GM18861 (cell line): ENCODE data around the gene PRKCE.

Experiments used
- ATAC-seq: cut with Tn5 transposase; IDR thresholded peaks from one replicate; pipeline ENCODE4 v1.9.1; 2021; ENCODE audit not compliant: unreplicated experiment

The PRKCE gene

GRCh38 chr2:45802499-45803138 lies 151.1 kb downstream of the PRKCE start:
- ATAC-seq: no peak

GRCh38 chr2:45804987-45805755 lies 153.7 kb downstream of the PRKCE start:
- ATAC-seq: no peak

DNA sequence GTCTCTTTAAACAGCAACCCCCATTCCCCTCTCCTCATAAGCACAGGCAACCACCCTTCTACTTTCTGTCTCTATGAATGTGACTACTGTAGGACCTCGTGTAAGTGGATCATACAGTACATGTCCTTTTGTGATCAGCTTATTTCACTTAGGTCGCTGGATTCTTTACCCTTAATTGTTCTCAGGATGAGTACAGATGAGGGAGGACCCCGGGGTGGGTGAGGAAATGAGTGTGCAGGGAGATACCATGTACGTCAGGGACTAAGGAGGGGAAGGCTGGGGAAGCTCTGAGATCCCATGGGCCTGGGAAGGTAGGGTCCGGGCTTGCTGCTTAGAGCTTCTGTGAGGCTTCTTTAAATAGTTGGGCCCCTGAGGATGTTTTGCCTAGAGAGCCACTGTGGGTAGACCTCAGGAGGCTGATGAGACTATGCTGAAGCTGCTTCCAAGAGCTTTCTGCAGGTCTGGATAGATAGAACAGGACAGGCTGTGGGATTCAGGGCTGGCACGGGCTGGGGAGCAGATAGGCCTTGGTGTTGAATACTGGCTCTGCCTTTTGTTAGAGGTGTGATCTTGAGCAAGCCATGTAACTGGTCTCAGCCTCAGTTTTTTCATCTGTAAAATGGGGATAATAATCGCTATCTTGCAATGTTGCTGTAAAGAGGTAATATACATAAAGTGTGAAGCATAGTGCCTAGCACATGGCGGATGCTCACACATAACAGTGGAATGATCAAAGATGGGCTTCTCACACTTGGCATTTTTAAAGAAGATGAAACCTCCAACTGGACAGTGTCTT lies 155.3 kb downstream of the PRKCE start:
- no peak for ATAC-seq

- ATAC-seq: no peak
These were observed 156.9 kb downstream of the PRKCE start for GRCh38 chr2:45808294-45808800.

DNA sequence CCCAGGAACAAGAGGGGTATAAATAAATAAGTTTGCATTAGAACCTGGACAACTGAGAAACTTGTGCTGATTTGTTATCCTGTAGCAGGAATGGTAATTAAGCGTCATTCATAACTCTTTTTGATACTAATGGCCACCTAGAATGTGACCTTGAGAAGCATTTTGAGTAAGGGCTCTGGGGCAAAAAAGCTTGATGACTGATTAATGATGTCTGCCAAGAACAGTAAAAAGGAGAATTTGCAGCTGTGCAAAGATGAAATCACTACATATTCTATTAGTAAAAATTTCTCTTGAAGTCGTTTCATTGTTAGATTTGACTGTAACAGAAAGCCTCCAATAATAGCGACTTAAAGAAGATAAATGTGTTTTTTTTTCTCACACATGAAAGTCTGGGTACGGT lies 157.7 kb downstream of the PRKCE start:
- ATAC-seq: no peak

DNA sequence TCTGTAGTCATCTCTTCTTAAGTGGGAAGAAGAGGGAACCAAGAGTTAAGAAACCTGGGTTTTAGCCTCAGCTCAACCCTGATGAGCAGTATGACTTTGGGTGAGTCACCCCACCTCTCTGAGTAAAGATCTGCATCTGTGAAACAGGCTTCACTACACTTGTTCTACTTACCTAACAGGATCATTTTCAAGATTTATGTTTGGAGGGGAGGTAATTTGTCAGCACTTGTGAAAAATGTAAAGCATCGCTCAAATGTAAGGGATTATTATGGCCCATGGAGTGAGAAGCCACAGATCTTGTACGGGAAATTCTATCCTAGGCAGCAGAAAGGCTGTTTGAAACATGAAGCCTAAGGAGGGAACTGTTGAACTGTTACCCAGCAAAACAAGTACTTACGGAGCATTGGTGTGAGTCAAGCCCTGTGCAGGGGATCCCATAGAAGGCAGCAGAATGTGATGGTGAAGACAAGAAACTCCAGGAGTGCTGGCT lies 160.6 kb downstream of the PRKCE start:
- no peak for ATAC-seq

GRCh38 chr2:45813003-45813941 lies 161.8 kb downstream of the PRKCE start:
- ATAC-seq: no peak

DNA sequence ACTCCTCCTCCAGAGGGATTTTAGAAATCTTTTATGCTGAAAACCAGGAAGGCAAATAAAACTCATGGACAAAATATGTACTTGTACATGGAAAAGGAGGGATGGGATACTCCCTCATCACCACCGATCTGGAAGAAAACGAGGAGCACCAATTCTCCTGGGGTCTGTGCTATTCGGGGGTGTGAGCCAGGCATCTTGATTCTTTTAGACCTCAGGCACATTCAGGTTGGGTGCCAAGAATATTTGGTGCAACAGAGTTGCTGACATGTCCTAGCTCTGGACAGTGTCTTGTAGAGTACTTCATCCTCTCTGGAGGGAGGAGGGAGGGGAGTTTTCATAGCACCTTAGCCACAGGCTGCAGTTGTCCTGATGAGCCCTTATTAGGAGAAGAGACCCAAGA lies 163.0 kb downstream of the PRKCE start:
- no peak for ATAC-seq

DNA sequence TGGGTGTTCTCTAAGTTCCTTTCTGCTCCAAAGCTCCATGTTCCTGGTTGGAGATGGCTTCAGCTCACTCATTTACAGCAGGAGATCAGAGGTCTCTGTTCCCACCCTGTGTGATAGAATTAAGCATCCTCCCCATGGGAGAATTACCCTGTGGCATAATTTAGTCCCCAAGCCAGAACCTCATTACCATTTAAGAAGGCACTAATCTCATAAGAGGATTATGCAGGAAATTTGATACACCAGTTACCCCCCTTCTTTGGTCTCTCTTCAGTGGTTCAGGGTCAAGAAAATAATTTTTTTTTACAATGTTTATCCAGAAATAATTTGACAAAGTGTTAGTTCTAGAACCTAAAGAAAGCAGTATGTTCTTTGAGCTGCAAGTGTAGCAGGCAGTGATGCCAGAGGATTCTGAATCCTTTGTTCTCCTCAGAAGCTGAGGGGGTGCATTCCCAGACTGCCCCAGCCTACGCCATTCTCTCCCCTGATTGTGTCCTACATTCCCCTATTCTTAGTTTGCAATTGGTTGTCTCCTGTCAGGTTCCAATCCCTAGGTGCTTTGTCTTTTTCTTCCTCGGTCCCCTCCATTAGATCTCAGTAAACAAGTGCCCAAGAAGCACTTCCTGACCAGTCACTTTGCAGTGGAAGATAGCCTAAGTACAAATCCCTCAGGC lies 163.6 kb downstream of the PRKCE start:
- ATAC-seq: no peak

- no peak for ATAC-seq
These were observed 164.8 kb downstream of the PRKCE start for GRCh38 chr2:45816272-45816671.

DNA sequence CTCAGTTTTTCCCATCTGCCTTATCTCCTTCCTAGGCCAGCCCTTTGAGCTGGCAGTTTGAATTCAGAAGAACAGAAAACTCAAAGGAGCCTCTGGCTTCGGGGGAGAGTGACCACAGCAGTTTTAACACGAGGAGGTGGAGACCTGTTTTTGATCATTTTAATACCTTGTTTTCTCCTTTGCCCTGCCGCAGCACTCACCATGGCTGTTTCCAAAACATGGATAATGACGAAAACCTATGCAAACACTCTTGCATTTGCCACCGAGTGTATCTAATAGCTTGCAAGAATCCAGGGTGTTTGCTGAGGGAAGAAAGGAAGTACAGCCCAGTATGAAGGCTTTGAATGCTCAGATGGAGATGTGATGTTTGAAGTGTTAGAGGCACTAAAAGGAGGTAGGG lies 167.1 kb downstream of the PRKCE start:
- no peak for ATAC-seq

DNA sequence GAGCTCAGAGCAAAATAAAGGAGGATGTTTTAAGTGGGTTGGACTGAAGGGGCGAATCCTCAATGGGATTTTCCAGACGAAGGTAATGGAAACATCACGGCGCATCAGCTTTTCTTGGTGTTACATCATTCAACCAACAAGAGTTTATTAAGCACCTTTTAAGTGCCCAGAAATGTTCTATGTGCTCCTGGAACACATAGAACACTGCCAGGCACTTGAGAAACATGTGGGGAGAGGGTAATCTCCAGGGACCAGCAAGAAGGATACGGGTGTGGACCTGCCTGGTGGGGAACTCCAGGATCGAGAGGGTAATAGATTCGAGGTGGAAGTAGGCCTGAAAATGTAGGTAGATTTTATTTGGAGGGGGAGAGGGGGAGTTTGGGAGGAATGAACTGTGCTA lies 168.6 kb downstream of the PRKCE start:
- no peak for ATAC-seq

DNA sequence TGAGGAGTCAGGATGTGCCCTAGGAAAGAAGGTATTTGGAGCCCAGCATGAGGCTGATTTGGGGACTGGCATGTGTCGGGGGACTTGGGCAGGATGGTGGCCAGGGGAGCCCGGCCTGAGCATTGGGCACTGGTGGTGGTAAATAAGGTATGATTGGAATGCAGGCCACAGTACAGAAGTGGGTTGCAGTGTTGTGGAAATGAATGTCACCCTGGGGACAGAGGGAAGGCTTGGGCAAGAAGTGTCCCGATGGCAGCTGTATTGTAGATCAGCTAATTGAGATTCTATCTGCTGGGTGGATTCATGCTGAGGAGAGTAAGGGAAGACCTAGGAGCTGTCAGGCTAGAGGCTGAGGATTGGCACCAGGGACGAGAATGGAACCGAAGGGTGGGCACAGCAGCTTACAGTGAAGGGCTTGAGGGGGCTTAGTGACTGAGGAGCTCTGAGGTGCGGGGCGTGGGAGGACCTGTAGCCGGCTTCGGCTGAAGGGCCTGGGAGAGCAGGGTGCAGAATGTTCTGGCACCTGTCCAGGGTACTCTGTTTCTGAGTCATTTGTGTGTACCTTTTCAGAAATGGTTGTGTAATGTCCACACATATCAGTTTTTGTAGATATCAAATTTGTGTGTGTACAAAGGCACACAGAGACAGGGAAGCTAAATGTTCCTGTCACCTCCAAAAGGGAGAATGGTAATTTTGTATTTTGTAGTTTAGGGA lies 170.2 kb downstream of the PRKCE start:
- ATAC-seq: no peak

DNA sequence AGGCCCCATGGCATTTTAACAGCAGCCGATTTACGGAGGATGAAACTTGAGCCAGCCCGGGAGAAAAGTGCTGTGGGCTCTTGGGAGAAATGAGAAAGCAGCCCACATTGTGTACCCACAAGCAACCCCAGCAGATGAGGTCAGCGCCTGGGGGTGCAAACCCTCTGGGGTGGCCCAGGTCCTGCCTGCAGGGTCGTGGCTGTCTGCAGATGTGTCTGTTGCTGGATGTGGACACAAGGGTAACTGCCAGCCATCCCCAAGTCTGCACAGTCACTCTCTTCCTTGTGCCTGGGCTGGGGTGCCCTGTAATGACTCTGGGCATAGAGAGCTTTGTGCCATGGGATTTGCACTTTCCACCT lies 170.8 kb downstream of the PRKCE start:
- no peak for ATAC-seq

DNA sequence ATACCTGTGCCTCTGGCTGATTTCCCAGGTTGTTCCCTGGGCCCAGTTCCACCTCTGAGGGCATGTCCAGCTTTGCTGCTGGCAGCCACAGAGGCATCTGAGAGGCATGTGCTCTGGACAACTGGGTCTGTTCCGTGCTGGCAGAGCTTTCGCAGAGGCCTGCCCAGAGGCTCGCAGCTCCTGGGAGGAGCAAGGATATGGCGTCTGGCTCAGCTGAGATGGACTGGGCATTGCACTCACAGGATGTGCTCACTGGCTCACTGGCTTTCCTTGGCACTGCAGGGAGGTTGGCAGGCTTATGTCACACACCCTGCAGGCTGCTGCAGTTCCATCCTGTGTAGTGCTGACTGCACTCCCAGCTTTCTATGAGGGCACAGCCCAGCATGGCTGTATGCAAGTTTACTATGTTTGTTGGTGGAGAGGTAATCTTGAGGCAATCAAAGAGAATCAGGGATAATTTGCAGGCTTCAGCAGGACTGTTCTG lies 172.3 kb downstream of the PRKCE start:
- ATAC-seq: no peak

GRCh38 chr2:45825001-45825651 lies 173.7 kb downstream of the PRKCE start:
- no peak for ATAC-seq

DNA sequence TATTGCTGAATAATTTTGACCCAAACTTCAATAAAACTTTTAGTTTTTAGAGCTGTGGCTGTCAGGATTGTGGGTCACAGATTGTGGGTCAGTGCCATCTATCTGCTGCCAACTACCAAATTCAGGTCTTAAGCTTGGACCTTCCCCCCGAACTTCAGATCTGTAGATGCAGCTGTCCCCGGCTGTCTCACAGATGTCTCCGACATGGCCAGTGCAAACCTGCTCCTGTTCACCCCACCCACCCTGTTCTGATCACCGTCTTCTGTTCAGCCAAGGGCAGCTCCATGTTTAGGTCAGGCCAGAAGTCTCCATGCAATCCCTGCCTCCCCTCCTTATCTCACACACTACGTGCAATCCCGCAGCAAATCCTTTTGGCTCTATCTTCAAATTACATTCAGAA lies 175.0 kb downstream of the PRKCE start:
- ATAC-seq: no peak

- no peak for ATAC-seq
These were observed 175.6 kb downstream of the PRKCE start for GRCh38 chr2:45826884-45827635.
